ENCODE results near the gene FAM20A.

- no peak for TF ChIP-seq CTCF (conservative IDR thresholded peaks at IDR 0.05 in 1 of 2, IDR thresholded peaks at IDR 0.05 in 1 of 2; ENCODE audit: low read depth in 1 of 2, low read length in 2 of 2)
- TF ChIP-seq EZH2 (IDR thresholded peaks at IDR 0.05; ENCODE audit: low read length, missing control alignments): no peak
Measured at GRCh38 chr17:68512247-68512959, 88.8 kb downstream of the FAM20A start, which contains the start of gene PRKAR1A.

Measured in fibroblast of lung (primary cell).